Activated effector memory CD4-positive, alpha-beta T cell treated with Interleukin-2 at 50 U/mL for 16 hours (primary cell): ENCODE measurements around the gene TNFSF10.
"Not testable (repeated sequence)": the region's sequence is repeated elsewhere in the genome, so short reads cannot be mapped to it uniquely, and the experiment has no call there.

Experiments
- DNase-seq: peaks from one replicate; pipeline ENCODE4 v3.0.0-alpha.2; 2020

TNFSF10 gene

GRCh38 chr3:172522871-172523818 lies at the start of gene TNFSF10:
TNFSF10 (minus strand) TSS chr3:172523430; CDS start chr3:172523384, 46 bp downstream.
- DNase-seq, result peak; percentile 61

GRCh38 chr3:172569128-172570008 lies 46.1 kb upstream of the TNFSF10 start:
- no peak for DNase-seq

- no peak for DNase-seq
Observed at GRCh38 chr3:172568701-172569100, 45.5 kb upstream of the TNFSF10 start.

GRCh38 chr3:172566785-172567184 lies 43.6 kb upstream of the TNFSF10 start:
- not testable (repeated sequence) for DNase-seq

GRCh38 chr3:172564499-172564898 lies 41.3 kb upstream of the TNFSF10 start:
- no peak for DNase-seq

- DNase-seq, result no peak
Observed at GRCh38 chr3:172562871-172563865, 39.9 kb upstream of the TNFSF10 start.

- DNase-seq, result peak; percentile 1
Observed at GRCh38 chr3:172561897-172562640, 38.8 kb upstream of the TNFSF10 start.

- no peak for DNase-seq
Observed at GRCh38 chr3:172560586-172560985, 37.4 kb upstream of the TNFSF10 start.

- DNase-seq, result no peak
Observed at GRCh38 chr3:172560026-172560425, 36.8 kb upstream of the TNFSF10 start.

- no peak for DNase-seq
Observed at GRCh38 chr3:172559020-172559419, 35.8 kb upstream of the TNFSF10 start.

GRCh38 chr3:172557515-172558220 lies 34.4 kb upstream of the TNFSF10 start:
- DNase-seq, result no peak

- DNase-seq, result no peak
Observed at GRCh38 chr3:172553526-172554252, 30.5 kb upstream of the TNFSF10 start.

GRCh38 chr3:172552607-172553006 lies 29.4 kb upstream of the TNFSF10 start:
- no peak for DNase-seq

- no peak for DNase-seq
Observed at GRCh38 chr3:172551874-172552273, 28.6 kb upstream of the TNFSF10 start.

- peak; percentile 45 for DNase-seq
Observed at GRCh38 chr3:172550347-172550943, 27.2 kb upstream of the TNFSF10 start.

- no peak for DNase-seq
Observed at GRCh38 chr3:172549144-172549543, 25.9 kb upstream of the TNFSF10 start.

- no peak for DNase-seq
Observed at GRCh38 chr3:172546628-172547214, 23.5 kb upstream of the TNFSF10 start.

- no peak for DNase-seq
Observed at GRCh38 chr3:172546105-172546504, 22.9 kb upstream of the TNFSF10 start.

GRCh38 chr3:172544404-172544803 lies 21.2 kb upstream of the TNFSF10 start:
- DNase-seq, result no peak
